HG03457 (cell line): ENCODE measurements around the gene CENPF.
"Not testable (repeated sequence)": the region's sequence is repeated elsewhere in the genome, so short reads cannot be mapped to it uniquely, and the experiment has no call there.

Experiments
- ATAC-seq: cut with Tn5 transposase; IDR thresholded peaks from one replicate; pipeline ENCODE4 v1.9.1; 2021; ENCODE audit warnings: moderate number of reproducible peaks; ENCODE audit not compliant: unreplicated experiment

The CENPF gene

GRCh38 chr1:214602764-214603657 is at the start of gene CENPF:
Gene CENPF, plus strand, starts transcription at chr1:214603195. Its CDS starts 10,560 bp downstream, at chr1:214613755.
- peak; percentile 100 for ATAC-seq

- ATAC-seq, result no peak
Observed at GRCh38 chr1:214557952-214558735, 44.9 kb upstream of the CENPF start.

- no peak for ATAC-seq
Observed at GRCh38 chr1:214563881-214564280, 39.1 kb upstream of the CENPF start.

- ATAC-seq, result no peak
Observed at GRCh38 chr1:214565310-214565709, 37.7 kb upstream of the CENPF start.

GRCh38 chr1:214566158-214567104 is 36.6 kb upstream of the CENPF start:
- ATAC-seq, result no peak

GRCh38 chr1:214567481-214567980 is 35.5 kb upstream of the CENPF start:
- no peak for ATAC-seq

- no peak for ATAC-seq
Observed at GRCh38 chr1:214568328-214568727, 34.7 kb upstream of the CENPF start.

GRCh38 chr1:214569357-214570004 is 33.5 kb upstream of the CENPF start:
- ATAC-seq, result no peak

- ATAC-seq, result no peak
Observed at GRCh38 chr1:214570442-214570841, 32.6 kb upstream of the CENPF start.

DNA sequence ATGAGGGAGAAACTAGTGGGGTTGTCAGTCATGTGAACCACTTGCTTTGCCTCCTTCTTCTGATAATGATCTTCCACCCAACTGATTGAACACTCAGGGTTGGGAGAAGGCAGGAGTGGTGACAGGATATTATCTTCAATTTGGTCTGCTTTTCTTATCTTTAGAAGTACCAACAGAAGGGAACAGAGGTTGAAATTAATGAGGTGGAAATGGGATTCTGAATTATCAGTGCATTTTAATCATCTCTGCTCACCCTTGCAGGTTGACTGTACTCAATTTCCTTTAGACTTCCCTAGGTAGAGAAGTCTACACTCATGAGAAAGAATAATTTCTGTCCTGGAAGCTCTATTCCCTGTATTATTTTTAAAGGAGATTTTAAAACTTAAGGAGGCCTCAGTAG is 31.7 kb upstream of the CENPF start:
- no peak for ATAC-seq

GRCh38 chr1:214573386-214574318 is 29.3 kb upstream of the CENPF start:
- ATAC-seq, result no peak

DNA sequence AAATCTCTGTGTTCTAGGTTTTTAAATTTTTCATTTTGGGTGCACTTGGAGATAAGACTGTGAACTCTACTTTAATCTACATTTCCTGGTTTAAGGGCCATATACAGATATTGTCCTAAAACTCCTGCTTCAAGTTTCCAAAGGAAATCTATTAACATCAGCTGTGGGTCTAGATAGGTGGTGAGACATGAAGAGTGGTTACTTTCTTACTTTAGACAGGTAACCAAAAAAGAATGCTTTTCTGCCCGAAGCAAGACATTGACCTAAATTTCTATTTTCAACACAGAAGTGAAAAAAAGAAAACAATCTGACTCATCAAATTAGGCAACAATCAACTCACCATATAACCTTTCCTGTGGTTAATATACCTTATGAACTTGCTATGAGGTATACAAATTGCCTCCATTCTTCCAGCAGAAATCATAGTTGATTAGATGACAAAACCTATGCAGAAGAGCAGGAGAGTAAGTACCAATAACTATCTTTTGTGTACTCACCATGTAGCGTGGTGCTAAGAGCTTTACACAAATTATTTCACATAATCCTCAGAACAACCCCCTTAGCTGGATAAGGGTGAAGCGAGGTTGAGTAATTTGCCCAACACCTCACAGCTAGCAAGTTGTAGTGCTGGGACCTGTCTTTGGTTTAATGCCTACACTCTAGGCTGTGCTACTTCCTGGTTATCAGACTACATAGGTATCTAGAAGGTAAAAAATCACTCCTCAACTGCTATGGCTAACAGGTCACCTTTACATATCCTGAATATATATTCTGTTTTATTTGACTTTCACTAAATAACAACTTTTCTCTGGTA is 28.2 kb upstream of the CENPF start:
- ATAC-seq, result no peak

DNA sequence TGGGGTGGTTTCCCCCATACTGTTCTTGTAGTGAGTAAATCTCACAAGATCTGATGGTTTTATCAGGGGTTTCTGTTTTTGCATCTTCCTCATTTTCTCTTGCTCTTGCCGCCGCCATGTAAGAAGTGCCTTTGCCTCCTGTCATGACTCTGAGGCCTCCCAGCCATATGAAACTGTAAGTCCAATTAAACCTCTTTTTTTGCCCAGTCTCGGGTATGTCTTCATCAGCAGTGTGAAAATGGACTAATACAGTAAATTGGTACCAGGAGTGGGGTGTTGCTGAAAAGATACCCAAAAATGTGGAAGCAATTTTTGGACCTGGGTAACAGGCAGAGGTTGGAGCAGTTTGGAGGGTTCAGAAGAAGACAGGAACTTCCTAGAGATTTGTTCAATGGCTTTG is 26.9 kb upstream of the CENPF start:
- not testable (repeated sequence) for ATAC-seq

DNA sequence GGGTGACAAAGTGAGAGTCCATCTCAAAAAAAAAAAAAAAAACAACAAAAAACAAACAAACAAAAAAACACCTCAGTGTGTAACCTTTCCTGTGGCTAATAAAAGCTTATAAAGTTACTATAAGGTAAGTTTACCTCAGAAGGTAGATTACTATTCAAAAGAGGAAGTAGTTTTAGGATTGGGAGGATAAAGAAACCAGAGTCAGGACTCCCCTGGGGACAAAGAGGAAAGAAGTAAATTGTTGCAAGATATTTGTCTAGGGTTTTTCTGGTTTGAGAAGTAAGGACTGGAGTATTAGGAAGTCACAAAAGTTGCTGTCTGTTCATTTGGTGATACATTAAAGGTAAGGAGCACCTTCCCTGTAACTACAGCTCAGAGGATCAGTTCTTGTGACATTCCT is 23.8 kb upstream of the CENPF start:
- ATAC-seq, result no peak

DNA sequence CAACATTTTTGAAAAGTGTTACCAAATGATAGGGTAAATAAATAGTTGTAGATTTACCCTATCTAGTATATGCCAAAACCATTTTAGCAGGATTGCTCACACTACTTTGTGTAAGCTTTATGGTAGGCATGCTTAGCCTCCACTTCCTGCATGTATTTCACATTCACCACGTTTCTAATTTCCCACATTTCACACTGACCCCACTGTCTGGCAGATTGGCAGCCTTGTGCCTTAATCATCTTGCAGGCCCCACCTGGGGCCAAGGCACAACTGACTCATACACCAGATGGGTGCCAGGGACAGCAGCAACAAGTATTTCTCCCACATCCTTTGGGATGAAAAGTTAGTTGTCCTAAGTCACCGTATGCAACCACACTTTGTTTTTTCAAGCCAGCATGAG is 21.2 kb upstream of the CENPF start:
- no peak for ATAC-seq

GRCh38 chr1:214582289-214582891 is 20.6 kb upstream of the CENPF start:
- no peak for ATAC-seq

- no peak for ATAC-seq
Observed at GRCh38 chr1:214583113-214583512, 19.9 kb upstream of the CENPF start.
